GM12878 (cell line): ENCODE measurements around the gene ANAPC2.

ENCODE experiments used
- CTCF ChIP-seq, 3 experiments: IDR thresholded peaks in 2 of 3; conservative IDR thresholded peaks in 1 of 3; 2 replicates each; pipeline ENCODE4 v1.5.1; 2011; ENCODE audit warnings: low read depth in 3 of 3, low read length in 3 of 3, mild to moderate bottlenecking in 3 of 3, control low read depth in 2 of 3, moderate library complexity in 2 of 3, inconsistent platforms in 1 of 3, mixed read lengths in 1 of 3; ENCODE audit not compliant: control insufficient read depth in 2 of 3, insufficient read depth in 1 of 3; ENCODE audit errors: extremely low read depth in 1 of 3
- EGR1 ChIP-seq, 2 experiments: IDR thresholded peaks; 1 replicate in 1 of 2; 2 replicates in 1 of 2; pipeline ENCODE4 v1.6.1; 2011 to 2012; ENCODE audit warnings: low read depth in 2 of 2, low read length in 2 of 2, borderline replicate concordance in 1 of 2, mild to moderate bottlenecking in 1 of 2, moderate library complexity in 1 of 2
- EZH2 ChIP-seq: IDR thresholded peaks from 2 replicates; pipeline ENCODE4 v1.6.1; 2012; ENCODE audit warnings: low read depth, mild to moderate bottlenecking, control low read depth, inconsistent platforms, low read length, borderline replicate concordance; ENCODE audit not compliant: control insufficient read depth
- HDAC6 ChIP-seq: fragments of 200-600 bp; sonication (generic); IDR thresholded peaks from one replicate; pipeline ENCODE4 v1.8.0; 2017; ENCODE audit warnings: antibody characterized with exemption; ENCODE audit not compliant: unreplicated experiment
- MAX ChIP-seq: IDR thresholded peaks from 2 replicates; pipeline ENCODE4 v1.6.1; 2012; ENCODE audit warnings: low read depth, low read length, improper control_type of control experiment
- MYC ChIP-seq: IDR thresholded peaks from 2 replicates; pipeline ENCODE4 v1.6.1; 2011; ENCODE audit warnings: mild to moderate bottlenecking, low read length, moderate library complexity, inconsistent platforms; ENCODE audit not compliant: insufficient read depth, insufficient replicate concordance, insufficient read length, severe bottlenecking
- SP1 ChIP-seq: IDR thresholded peaks from one replicate; pipeline ENCODE4 v1.6.1; 2011; ENCODE audit warnings: low read depth, low read length

GRCh38 chr9:137130176-137130755 is 58.1 kb downstream of the ANAPC2 start:
- TF ChIP-seq EZH2: no peak
- no peak for TF ChIP-seq SP1
- TF ChIP-seq CTCF (IDR thresholded peaks at IDR 0.05 in 2 of 3, conservative IDR thresholded peaks at IDR 0.05 in 1 of 3; ENCODE audit: control insufficient read depth in 2 of 3, extremely low read depth in 1 of 3, insufficient read depth in 1 of 3, low read depth in 3 of 3, low read length in 3 of 3): no peak
- TF ChIP-seq EGR1 (IDR thresholded peaks at IDR 0.05; ENCODE audit: borderline replicate concordance in 1 of 2, low read depth in 2 of 2, low read length in 2 of 2): no peak
- TF ChIP-seq MYC: no peak
- TF ChIP-seq MAX: no peak
- no peak for TF ChIP-seq HDAC6
